Measurements from ENCODE around the gene DHRS13.

DNA sequence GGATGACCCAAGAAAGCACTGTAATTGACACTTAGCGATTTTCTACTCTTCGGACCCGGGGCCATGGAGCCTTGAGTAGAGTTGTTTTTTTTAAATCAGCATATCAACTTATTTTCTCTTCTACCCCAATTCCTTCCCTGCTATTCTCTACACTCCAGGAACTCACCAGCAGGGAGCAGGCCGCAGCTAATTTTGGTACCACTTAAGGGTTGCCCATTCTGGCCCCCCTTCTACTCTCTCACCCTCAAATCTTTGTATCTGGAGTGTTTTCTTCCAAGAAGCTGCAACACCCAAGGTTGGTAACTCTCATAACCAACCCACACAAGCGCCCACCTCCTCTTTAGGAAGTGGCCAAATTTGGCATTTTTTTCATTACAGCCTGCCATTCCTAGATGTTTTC is 53.6 kb downstream of the DHRS13 start:
- no peak for TF ChIP-seq POLR2AphosphoS5 (IDR thresholded peaks at IDR 0.05)
- TF ChIP-seq, protein P1, sequence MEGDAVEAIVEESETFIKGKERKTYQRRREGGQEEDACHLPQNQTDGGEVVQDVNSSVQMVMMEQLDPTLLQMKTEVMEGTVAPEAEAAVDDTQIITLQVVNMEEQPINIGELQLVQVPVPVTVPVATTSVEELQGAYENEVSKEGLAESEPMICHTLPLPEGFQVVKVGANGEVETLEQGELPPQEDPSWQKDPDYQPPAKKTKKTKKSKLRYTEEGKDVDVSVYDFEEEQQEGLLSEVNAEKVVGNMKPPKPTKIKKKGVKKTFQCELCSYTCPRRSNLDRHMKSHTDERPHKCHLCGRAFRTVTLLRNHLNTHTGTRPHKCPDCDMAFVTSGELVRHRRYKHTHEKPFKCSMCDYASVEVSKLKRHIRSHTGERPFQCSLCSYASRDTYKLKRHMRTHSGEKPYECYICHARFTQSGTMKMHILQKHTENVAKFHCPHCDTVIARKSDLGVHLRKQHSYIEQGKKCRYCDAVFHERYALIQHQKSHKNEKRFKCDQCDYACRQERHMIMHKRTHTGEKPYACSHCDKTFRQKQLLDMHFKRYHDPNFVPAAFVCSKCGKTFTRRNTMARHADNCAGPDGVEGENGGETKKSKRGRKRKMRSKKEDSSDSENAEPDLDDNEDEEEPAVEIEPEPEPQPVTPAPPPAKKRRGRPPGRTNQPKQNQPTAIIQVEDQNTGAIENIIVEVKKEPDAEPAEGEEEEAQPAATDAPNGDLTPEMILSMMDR (IDR thresholded peaks at IDR 0.05; ENCODE audit: poor library complexity, severe bottlenecking) = no peak
- TF ChIP-seq EZH2 (IDR thresholded peaks at IDR 0.05; ENCODE audit: borderline replicate concordance, insufficient read depth, low read length, poor library complexity, severe bottlenecking) = no peak
- TF ChIP-seq, protein P2, sequence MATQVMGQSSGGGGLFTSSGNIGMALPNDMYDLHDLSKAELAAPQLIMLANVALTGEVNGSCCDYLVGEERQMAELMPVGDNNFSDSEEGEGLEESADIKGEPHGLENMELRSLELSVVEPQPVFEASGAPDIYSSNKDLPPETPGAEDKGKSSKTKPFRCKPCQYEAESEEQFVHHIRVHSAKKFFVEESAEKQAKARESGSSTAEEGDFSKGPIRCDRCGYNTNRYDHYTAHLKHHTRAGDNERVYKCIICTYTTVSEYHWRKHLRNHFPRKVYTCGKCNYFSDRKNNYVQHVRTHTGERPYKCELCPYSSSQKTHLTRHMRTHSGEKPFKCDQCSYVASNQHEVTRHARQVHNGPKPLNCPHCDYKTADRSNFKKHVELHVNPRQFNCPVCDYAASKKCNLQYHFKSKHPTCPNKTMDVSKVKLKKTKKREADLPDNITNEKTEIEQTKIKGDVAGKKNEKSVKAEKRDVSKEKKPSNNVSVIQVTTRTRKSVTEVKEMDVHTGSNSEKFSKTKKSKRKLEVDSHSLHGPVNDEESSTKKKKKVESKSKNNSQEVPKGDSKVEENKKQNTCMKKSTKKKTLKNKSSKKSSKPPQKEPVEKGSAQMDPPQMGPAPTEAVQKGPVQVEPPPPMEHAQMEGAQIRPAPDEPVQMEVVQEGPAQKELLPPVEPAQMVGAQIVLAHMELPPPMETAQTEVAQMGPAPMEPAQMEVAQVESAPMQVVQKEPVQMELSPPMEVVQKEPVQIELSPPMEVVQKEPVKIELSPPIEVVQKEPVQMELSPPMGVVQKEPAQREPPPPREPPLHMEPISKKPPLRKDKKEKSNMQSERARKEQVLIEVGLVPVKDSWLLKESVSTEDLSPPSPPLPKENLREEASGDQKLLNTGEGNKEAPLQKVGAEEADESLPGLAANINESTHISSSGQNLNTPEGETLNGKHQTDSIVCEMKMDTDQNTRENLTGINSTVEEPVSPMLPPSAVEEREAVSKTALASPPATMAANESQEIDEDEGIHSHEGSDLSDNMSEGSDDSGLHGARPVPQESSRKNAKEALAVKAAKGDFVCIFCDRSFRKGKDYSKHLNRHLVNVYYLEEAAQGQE (IDR thresholded peaks at IDR 0.05; ENCODE audit: borderline replicate concordance) = no peak
- TF ChIP-seq RAD21 (conservative IDR thresholded peaks at IDR 0.05) = no peak
- no peak for TF ChIP-seq TAF1 (IDR thresholded peaks at IDR 0.05; ENCODE audit: low read depth)
- TF ChIP-seq EP300 (conservative IDR thresholded peaks at IDR 0.05; ENCODE audit: poor library complexity, severe bottlenecking) = no peak
- no peak for TF ChIP-seq MXI1 (conservative IDR thresholded peaks at IDR 0.05; ENCODE audit: poor library complexity, severe bottlenecking)
